GM12873 (cell line): ENCODE measurements around the gene ANAPC2.

Experiments
- TF ChIP-seq, protein P1 (sequence below): IDR thresholded peaks from 2 replicates; pipeline ENCODE4 v1.5.1; 2012; ENCODE audit warnings: low read depth, mild to moderate bottlenecking, moderate library complexity, low read length, control low read depth; ENCODE audit not compliant: insufficient read depth; ENCODE audit errors: missing control alignments

ANAPC2 gene

DNA sequence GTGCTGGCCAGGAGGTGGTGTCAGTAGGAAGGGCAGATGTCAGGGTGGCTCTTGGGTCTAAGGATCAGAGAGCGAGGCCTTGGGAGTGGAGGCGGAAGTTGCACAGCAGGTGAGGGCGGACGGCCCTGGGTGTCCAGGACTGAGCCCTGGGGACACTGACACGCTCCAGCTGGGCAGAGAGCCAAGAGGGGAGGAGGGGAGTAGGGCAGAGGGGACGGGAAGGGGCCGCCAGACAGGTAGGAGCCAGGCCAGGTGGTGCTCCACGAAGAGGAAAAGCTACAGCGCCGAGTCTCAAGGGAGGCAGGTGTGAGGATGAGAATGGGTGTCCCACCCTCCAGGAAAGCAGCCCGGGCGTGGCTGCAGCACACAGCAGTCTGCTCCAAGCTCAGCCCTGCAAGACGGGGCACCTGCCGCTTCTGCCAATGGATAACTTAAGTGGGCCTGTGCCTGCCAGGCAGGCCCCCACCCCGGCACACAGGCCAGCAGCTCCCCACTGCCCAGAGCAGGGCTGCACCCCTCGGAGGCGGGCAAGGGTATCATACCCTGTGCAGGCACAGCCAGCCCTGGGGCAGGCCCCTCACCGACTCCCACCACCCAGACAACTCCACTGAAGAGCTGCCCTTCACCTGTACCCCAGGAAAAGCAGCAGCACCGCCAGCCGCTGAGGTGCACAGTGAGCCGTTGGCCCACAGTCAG, 7.3 kb upstream of the ANAPC2 start:
- TF ChIP-seq, protein P1, sequence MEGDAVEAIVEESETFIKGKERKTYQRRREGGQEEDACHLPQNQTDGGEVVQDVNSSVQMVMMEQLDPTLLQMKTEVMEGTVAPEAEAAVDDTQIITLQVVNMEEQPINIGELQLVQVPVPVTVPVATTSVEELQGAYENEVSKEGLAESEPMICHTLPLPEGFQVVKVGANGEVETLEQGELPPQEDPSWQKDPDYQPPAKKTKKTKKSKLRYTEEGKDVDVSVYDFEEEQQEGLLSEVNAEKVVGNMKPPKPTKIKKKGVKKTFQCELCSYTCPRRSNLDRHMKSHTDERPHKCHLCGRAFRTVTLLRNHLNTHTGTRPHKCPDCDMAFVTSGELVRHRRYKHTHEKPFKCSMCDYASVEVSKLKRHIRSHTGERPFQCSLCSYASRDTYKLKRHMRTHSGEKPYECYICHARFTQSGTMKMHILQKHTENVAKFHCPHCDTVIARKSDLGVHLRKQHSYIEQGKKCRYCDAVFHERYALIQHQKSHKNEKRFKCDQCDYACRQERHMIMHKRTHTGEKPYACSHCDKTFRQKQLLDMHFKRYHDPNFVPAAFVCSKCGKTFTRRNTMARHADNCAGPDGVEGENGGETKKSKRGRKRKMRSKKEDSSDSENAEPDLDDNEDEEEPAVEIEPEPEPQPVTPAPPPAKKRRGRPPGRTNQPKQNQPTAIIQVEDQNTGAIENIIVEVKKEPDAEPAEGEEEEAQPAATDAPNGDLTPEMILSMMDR: no peak

DNA sequence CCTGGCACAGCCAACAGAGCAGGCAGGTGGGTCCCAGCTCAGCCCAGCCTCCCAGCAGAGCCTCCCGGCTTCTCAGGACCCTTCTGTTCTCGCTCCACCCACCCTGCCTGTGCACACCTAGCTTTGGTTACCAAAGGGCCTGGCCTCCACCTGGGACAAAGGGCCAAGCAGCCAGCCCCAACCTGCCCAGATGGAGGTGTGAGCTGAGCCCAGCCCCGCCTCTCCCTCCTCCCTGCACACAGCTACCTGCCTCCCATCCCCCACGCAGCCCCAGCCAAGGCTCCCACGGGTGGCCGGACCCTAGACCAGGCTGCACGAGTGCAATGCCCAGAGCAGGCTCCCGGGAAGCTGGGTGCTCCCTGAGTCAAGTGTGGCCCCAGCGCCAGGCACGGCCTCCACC, 6.5 kb upstream of the ANAPC2 start:
- TF ChIP-seq, protein P1: no peak

DNA sequence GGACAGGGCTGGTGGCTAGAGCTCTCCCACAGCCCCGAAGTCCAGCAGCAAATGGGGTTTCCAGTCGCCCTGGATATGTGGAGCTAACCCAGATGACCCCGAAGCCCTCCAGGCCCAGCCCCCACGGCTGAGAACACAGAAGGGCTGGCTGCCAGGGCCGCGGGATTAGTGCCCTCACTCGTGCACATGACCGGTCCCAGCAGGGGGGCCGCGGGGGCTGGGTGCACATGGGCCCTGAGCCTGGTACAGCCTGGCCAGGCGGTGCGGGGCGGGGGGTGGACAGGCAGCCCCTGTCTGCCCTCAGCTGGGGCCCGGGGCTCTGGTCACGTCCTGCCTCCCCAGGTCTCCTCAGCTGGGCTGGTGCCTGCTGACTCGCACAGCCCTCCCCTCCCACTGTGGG, 6.0 kb upstream of the ANAPC2 start:
- TF ChIP-seq, protein P1: no peak

DNA sequence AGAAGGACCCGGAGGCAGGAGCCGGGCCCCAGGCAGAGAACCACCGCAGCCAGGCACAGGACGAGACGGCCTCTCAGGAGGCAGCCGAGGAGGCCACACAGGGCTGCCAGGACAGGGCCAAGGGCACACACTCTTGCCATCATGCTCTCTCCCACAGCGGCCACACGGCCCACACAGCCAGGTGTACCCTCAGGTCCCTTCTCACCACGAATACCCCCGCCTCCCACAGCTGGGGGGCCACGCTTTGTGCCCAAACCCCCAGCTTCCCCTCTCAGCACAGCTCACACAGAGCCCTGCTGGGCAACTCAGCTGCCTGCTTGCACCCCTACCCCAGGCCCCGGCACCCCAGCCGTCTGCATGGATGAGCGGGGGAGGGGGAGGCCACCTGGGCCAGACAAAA, 5.4 kb upstream of the ANAPC2 start:
- TF ChIP-seq, protein P1: no peak

- TF ChIP-seq, protein P1: no peak
Observed at GRCh38 chr9:137192859-137193258, 4.5 kb upstream of the ANAPC2 start.

GRCh38 chr9:137192448-137192780, 4.1 kb upstream of the ANAPC2 start:
- TF ChIP-seq, protein P1: no peak

GRCh38 chr9:137191691-137192447, 3.5 kb upstream of the ANAPC2 start:
- TF ChIP-seq, protein P1: no peak
